SHP77 (cell line): Measurements from ENCODE around the gene CADPS2.
"Not testable (repeated sequence)": the region's sequence is repeated elsewhere in the genome, so short reads cannot be mapped to it uniquely, and the experiment has no call there.

Source experiments
- DNase-seq, 2 experiments: peaks; one replicate each; lab custom pipeline; 2025; lab: John Stamatoyannopoulos, UW

Gene CADPS2

GRCh38 chr7:122849957-122850328, 36.3 kb downstream of the CADPS2 start:
- DNase-seq = no peak

DNA sequence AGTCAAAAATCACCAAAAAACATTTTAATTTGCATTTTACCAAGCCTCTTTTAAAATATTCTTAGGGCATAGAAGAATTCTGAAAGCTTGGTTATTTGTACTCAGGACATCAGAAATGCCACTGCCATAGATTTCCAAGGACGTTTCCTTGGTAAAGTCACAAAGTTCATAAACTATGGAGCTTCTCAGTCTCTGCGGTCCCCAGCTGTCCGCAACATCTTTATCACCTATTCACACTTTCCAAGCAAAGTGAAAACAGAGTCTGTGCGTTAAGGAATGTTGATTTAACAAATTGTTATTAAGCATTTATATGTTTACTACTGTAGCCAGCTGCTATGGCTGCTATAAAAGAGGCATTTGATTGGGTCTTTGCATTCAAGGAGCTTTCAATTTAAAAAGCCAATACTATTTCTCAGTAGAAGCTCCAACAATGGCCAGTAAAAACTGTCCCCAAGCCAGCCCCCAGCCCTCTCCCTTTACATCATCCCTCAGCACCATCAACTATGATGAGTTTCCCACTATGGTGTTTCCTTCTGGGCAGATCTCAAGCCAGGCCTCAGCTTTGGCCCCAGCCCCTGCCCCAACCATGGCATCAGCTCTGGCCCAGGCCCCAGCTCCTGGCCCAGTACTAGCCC, 36.8 kb downstream of the CADPS2 start:
- DNase-seq = no peak

- DNase-seq = no peak
Observed at GRCh38 chr7:122847871-122848473, 38.3 kb downstream of the CADPS2 start.

DNA sequence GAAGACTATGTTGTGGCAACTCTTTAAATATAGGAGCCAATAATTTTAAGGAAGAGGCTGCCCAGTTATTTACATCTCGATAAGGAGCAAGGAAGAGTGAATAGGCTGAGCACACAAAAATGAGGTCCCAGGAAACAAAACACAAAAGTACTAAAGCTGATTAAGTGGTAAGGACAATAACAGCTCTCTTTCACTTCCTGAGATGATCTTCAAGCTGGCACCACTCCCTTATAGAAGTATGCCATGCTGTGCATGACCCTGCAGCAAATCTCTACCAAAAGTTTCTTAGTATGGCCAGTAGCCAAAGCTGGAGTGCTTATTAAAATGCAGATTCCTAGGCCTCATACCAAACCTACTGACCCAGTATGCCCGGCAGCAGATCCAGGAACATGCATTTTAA, 39.7 kb downstream of the CADPS2 start:
- DNase-seq = no peak

- no peak for DNase-seq
Observed at GRCh38 chr7:122845286-122845685, 41.0 kb downstream of the CADPS2 start.

DNA sequence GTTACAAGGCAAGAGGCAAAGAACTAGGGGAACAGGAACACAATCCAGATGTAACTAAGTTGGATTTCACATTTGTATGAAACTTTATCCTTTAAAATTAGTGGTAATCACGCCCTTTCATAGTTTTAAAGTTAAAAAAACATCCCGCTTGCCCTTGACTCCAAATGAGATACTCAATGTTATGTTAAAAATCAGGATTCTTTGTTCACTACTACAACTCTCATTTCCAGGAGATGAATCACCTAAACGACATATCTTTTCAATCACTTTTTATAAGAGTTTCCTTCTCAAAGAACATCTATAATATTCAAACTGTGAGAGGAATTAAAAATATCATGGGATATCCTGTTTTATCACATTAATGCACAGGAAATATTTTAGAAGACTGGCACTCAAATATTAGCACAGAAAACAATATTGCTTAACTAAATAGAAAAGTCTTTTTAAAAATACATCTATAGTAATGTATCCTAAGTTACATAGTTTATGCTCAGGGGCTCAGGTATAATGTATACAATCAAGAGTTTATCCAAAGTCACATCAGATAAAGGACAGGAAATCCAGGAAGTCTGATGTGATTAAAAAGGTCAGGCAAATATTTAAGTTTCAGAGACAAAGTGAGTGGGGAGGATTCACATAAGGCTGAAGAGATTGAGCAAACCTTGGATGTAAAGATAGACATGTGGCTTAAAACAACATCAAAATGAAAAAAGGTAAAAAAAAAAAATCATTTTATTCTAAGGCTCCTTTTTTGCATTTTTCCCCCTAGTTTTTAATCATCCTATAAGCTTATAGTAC, 41.9 kb downstream of the CADPS2 start:
- DNase-seq = no peak

- no peak for DNase-seq
Observed at GRCh38 chr7:122842971-122843370, 43.3 kb downstream of the CADPS2 start.

- not testable (repeated sequence) for DNase-seq
Observed at GRCh38 chr7:122836286-122836685, 50.0 kb downstream of the CADPS2 start.

DNA sequence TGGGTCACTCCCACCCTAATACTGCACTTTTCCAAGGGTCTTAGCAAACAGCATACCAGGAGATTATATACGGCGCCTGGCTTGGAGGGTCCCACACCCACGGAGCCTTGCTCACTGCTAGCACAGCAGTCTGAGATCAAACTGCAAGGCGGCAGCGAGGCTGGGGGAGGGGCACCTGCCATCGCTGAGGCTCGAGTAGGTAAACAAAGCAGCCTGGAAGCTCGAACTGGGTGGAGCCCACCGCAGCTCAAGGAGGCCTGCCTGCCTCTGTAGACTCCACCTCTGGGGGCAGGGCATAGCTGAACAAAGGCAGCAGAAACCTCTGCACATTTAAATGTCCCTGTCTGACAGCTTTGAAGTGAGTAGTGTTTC, 51.7 kb downstream of the CADPS2 start:
- DNase-seq = peak; percentile 28 to 34

- no peak for DNase-seq
Observed at GRCh38 chr7:122833888-122834570, 52.2 kb downstream of the CADPS2 start.

- DNase-seq = no peak
Observed at GRCh38 chr7:122831436-122831835, 54.8 kb downstream of the CADPS2 start.

- no peak for DNase-seq
Observed at GRCh38 chr7:122829962-122830361, 56.3 kb downstream of the CADPS2 start.

DNA sequence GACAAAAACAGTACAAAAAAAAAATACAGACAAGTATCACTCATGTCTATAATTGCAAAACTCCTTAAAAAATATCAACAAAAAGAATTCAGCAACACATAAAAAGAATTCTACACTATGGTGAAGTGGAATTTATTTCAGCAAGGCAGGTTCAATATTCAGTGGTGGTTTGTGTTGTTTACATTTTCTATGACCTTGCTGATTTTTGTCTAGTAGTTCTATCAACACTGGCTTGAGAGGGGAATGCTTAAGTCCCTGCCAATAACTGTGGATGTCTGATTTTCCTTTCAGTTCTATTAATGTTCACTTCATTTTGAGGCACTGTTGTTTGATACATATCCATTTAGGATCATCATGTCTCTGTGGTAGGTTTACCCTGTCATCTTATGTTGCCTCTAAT, 58.5 kb downstream of the CADPS2 start:
- no peak for DNase-seq

- DNase-seq = no peak
Observed at GRCh38 chr7:122813845-122814244, 72.4 kb downstream of the CADPS2 start.

DNA sequence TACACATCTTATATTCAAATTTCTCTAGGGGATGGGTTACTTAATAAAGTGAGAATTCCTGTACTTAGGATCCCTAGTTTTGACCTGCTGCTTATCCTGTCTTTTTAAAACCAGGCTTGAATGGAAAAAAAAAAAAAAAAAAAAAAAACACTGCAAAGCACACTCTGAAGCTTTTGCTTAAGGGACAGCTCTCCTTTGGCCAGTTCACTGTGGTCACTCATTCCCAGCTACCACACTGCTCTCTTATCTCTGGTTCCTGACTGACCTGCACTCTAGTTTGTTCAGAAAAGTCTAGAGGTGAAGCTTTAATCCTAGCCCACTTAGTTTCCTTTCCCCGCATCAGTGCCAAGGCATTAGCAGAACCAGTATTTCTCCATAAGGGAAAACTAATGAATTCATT, 82.4 kb downstream of the CADPS2 start:
- DNase-seq = no peak

GRCh38 chr7:122803323-122803722, 82.9 kb downstream of the CADPS2 start:
- DNase-seq = peak in 1 of 2 experiments; percentile 1

DNA sequence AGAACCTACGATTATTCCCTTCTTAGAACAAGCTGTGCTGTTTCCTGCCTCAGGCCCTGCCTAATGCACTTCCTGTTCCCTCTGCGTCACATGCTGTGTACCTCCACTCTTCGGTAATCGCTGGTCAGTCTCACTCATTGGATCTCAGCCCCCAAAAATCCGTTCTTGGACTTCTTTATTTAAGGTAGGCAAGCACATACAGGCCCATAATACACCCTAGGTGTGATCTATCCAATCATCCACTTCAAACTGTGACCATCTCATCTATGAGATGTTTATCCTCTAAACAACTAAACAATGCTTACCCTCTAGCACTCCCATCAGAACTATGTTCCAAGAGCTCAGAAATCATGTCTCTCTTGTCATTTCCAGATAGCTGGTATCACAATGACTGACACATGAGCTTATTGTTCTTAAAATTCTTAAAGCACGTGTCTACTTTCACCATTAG, 83.9 kb downstream of the CADPS2 start:
- DNase-seq = peak in 1 of 2 experiments; percentile 55

DNA sequence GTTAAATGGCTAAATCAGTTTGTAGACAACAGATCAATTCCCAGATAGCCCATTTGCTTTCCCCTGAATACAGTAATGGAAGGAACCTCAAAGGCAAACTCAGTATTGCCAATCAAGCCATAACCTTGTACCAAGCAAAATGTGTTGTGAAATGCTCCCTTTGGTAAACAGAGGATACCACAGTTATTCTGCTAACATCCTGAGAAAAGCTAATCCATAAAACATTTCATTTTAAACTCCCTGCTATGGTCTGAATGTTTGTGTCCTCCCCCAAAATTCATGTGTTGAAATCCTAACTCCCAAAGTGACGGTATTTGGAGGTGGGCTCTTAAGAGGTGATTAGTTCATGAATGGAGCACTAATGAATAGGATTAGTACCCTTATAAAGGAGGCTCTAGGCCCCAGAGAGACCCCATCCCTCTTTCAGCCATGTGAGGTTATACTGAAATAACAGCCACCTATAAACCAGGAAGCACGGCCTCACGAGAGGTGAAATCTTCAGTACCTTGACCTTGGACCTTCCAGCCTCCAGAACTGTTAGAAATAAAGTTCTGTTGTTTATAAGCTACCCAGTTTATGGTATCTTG, 94.2 kb downstream of the CADPS2 start:
- DNase-seq = no peak

GRCh38 chr7:122790591-122790990, 95.7 kb downstream of the CADPS2 start:
- peak; percentile 42 to 46 for DNase-seq

DNA sequence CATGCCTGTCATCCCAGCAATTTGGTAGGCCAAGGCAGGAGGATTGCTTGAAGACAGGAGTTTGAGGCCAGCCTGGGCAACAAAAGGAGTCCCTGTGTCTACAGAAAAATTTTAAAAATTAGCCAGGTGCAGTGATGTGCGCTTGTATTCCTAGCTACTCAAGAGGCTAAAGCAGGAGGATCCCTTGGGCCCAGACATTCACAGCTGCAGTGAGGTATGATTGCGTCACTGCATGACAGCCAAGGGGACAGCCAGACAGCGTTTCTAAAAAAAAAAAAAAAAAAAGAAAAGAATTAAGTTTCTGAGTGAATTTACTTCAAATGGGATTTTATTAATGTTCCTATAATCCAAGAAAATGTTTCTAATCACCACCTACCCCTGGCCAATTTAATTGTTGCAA, 96.1 kb downstream of the CADPS2 start:
- DNase-seq = peak; percentile 80 to 89

- DNase-seq = no peak
Observed at GRCh38 chr7:122789156-122789555, 97.1 kb downstream of the CADPS2 start.

DNA sequence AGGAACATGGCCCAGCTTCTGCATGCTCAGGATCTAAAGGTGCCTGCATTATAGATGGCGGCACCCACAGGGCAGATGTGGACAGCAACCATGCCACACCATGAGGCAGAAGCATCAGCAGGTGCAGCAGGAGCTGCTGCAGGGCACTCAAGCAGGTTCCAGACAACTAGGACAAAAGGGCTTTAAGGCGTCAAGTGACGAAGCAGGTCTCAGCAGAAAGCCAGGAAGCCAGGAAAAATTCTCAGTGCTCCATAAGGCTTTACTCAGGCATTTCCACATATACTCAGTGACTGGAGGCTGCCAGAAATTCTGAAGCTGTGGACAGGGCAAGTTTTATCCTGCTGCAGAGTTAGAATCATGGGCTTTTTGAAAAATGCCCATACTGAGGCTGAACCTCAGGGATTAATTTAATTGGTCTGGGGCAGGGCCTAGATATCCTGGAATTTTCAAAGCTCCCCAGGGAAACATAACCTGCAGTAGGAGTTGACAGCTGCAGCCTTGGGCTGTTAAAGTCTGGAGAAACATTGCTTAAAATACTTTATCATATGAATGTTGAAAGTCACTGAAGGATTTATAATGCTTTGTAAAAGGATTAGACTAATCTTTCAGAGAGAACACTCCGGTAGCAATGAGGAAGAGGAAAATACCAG, 115.4 kb downstream of the CADPS2 start:
- DNase-seq = no peak
